ENCODE results near the gene USP32. TPM values are rescaled to one million over a fixed set of nuclear protein-coding genes. Genes with fewer than 3 reads are reported as not detected.

Gene USP32
- total and polyA plus RNA-seq, 10 of the 15 experiments (the other 5 are each of a cell fraction or from before 2014, with no cell fraction given), result 7.8 to 37.3 (median 25.5) TPM

GRCh38 chr17:60135151-60135950 lies 256.6 kb downstream of the USP32 start (continued):
- TF ChIP-seq, protein P1, sequence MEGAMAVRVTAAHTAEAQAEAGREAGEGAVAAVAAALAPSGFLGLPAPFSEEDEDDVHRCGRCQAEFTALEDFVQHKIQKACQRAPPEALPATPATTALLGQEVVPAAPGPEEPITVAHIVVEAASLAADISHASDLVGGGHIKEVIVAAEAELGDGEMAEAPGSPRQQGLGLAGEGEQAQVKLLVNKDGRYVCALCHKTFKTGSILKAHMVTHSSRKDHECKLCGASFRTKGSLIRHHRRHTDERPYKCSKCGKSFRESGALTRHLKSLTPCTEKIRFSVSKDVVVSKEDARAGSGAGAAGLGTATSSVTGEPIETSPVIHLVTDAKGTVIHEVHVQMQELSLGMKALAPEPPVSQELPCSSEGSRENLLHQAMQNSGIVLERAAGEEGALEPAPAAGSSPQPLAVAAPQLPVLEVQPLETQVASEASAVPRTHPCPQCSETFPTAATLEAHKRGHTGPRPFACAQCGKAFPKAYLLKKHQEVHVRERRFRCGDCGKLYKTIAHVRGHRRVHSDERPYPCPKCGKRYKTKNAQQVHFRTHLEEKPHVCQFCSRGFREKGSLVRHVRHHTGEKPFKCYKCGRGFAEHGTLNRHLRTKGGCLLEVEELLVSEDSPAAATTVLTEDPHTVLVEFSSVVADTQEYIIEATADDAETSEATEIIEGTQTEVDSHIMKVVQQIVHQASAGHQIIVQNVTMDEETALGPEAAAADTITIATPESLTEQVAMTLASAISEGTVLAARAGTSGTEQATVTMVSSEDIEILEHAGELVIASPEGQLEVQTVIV (IDR thresholded peaks at IDR 0.05; ENCODE audit: borderline replicate concordance, partially characterized antibody), result peak; percentile 37
- TF ChIP-seq NR2C2 (IDR thresholded peaks at IDR 0.05; ENCODE audit: borderline replicate concordance, control insufficient read depth, insufficient read length, low read depth), result peak; percentile 88
- TF ChIP-seq ATF2 (IDR thresholded peaks at IDR 0.05; ENCODE audit: low read length), result no peak
- TF ChIP-seq MAX (IDR thresholded peaks at IDR 0.05; ENCODE audit: low read depth, low read length), result peak; percentile 65
- peak; percentile 66 for TF ChIP-seq CREM (IDR thresholded peaks at IDR 0.05; ENCODE audit: low read depth)
- TF ChIP-seq MXI1 (IDR thresholded peaks at IDR 0.05; ENCODE audit: low read depth, low read length), result no peak
- TF ChIP-seq IKZF1 (conservative IDR thresholded peaks at IDR 0.05), result peak; percentile 4
- TF ChIP-seq EED (IDR thresholded peaks at IDR 0.05; ENCODE audit: low read depth), result peak; percentile 17; the same call in 1 of the 2 replicates
- TF ChIP-seq ZNF217 (IDR thresholded peaks at IDR 0.05), result no peak
- TF ChIP-seq, protein P2, sequence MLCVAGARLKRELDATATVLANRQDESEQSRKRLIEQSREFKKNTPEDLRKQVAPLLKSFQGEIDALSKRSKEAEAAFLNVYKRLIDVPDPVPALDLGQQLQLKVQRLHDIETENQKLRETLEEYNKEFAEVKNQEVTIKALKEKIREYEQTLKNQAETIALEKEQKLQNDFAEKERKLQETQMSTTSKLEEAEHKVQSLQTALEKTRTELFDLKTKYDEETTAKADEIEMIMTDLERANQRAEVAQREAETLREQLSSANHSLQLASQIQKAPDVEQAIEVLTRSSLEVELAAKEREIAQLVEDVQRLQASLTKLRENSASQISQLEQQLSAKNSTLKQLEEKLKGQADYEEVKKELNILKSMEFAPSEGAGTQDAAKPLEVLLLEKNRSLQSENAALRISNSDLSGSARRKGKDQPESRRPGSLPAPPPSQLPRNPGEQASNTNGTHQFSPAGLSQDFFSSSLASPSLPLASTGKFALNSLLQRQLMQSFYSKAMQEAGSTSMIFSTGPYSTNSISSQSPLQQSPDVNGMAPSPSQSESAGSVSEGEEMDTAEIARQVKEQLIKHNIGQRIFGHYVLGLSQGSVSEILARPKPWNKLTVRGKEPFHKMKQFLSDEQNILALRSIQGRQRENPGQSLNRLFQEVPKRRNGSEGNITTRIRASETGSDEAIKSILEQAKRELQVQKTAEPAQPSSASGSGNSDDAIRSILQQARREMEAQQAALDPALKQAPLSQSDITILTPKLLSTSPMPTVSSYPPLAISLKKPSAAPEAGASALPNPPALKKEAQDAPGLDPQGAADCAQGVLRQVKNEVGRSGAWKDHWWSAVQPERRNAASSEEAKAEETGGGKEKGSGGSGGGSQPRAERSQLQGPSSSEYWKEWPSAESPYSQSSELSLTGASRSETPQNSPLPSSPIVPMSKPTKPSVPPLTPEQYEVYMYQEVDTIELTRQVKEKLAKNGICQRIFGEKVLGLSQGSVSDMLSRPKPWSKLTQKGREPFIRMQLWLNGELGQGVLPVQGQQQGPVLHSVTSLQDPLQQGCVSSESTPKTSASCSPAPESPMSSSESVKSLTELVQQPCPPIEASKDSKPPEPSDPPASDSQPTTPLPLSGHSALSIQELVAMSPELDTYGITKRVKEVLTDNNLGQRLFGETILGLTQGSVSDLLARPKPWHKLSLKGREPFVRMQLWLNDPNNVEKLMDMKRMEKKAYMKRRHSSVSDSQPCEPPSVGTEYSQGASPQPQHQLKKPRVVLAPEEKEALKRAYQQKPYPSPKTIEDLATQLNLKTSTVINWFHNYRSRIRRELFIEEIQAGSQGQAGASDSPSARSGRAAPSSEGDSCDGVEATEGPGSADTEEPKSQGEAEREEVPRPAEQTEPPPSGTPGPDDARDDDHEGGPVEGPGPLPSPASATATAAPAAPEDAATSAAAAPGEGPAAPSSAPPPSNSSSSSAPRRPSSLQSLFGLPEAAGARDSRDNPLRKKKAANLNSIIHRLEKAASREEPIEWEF (IDR thresholded peaks at IDR 0.05; ENCODE audit: insufficient replicate concordance, low read depth, low read length), result peak; percentile 73
- peak in 1 of 2 experiments; percentile 43; a peak in 1 of 4 replicates for TF ChIP-seq ETV6 (conservative IDR thresholded peaks at IDR 0.05 in 1 of 2, IDR thresholded peaks at IDR 0.05 in 1 of 2; ENCODE audit: borderline replicate concordance in 1 of 2, low read depth in 1 of 2)
- TF ChIP-seq SRF (IDR thresholded peaks at IDR 0.05; ENCODE audit: low read depth in 2 of 2, low read length in 2 of 2), result peak; percentile 87 to 98
- peak in 1 of 2 experiments; percentile 50; a peak in 1 of 3 replicates for TF ChIP-seq EGR1 (IDR thresholded peaks at IDR 0.05; ENCODE audit: borderline replicate concordance in 1 of 2, low read depth in 2 of 2, low read length in 2 of 2)
- TF ChIP-seq RB1 (IDR thresholded peaks at IDR 0.05; ENCODE audit: borderline replicate concordance), result peak; percentile 65; the same call in 1 of the 2 replicates
- TF ChIP-seq RCOR1 (conservative IDR thresholded peaks at IDR 0.05; ENCODE audit: low read depth, low read length), result no peak
- TF ChIP-seq YY1 (IDR thresholded peaks at IDR 0.05; ENCODE audit: low read depth, low read length), result peak; percentile 83
- TF ChIP-seq HCFC1 (IDR thresholded peaks at IDR 0.05; ENCODE audit: low read length), result peak; percentile 56; the same call in 1 of the 2 replicates
- TF ChIP-seq TCF12 (IDR thresholded peaks at IDR 0.05; ENCODE audit: low read depth, low read length), result 0 out of 2 replicates have a peak, but pooled peaks have one; percentile 9

Measured in GM12878 (cell line).